SKM-1 (cell line): ENCODE results near the gene BPIFA2.

Source experiments
- DNase-seq: peaks from one replicate; lab custom pipeline; 2025; ENCODE audit not compliant: unreplicated experiment; lab: John Stamatoyannopoulos, UW

Gene BPIFA2

DNA sequence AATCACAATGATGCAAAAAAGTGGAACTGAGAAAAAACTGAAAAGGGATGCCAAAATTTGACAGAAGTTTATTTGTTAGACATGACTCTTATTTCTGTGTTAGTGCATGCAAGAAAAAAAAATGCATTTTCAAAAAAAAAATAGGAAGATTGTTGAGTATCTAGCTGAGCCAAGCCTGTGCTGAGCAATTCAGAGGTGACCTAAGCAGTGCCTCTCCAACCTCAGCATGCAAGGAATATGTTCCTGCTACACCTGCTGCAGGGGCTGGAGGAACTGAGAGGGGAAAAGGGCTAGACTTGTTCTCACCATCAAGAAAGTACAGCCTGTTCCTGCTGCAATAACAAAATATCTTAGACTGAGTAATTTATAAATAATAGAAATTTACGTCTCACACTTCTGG, 24.0 kb downstream of the BPIFA2 start:
- no peak for DNase-seq

DNA sequence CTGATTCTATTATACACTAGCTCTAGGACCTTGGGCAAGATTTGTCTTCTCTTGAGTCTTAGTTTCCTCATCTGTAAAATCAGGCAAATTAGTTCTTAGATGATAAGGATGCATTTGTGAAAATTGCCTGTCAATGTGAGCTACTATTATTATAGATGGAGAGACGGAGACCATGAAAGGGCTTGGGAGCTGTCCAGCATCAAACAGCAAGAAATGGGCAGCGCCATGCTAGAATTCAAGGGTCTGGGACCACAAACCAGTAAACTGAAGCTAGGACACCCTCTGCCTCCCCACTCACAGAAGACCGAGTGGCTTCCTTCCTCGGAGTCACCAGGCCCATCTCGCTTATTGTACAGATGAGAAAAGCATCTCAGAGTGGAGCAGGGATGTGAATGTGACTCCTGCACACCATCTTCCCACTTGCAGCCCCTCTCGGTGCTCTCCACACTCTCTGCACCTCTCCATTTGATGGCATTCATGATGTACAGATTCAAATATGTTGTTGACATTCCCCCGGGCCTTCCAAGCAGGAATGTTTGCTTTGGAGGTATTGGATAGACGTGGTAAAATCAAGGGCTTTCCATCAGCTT, 25.0 kb downstream of the BPIFA2 start:
- no peak for DNase-seq

DNA sequence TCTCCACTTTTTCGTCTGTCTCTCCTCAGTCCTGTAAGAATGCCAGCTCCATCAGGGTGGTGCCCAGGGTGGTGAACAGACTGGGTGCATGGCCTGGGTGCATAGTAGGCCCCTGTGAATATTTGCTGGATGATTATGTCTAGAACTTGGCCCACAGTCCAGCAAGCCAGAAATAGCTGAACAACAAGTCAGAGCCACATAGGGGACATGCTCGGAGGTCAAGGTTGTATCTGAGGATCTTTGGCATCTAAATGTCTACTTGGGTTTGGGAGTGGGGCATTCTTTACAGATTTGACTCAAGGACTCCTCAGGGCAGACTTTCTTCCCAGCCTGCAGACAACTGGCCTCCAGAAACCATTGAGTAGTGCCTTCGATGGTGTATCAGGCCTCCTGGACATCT, 31.1 kb downstream of the BPIFA2 start:
- DNase-seq, result no peak

DNA sequence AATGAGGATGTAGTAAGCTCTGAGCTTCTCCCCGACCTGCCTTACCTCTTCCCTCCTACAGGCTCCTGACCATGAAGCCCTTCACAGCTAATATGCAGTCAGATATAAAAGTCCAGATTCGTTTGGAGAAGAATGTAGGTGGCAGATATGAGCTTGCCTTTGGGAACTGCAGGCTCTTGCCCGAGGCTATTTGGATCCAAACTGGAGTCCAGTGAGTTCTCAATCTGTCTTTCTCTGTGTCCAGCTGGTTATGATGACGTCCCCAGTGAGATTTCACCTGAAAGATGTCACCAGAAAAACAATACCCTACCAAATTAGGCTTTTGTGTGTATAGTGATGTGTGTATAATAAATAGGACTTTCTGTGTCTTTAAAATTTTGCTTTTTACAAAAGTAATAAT, 34.5 kb downstream of the BPIFA2 start:
- DNase-seq, result no peak

DNA sequence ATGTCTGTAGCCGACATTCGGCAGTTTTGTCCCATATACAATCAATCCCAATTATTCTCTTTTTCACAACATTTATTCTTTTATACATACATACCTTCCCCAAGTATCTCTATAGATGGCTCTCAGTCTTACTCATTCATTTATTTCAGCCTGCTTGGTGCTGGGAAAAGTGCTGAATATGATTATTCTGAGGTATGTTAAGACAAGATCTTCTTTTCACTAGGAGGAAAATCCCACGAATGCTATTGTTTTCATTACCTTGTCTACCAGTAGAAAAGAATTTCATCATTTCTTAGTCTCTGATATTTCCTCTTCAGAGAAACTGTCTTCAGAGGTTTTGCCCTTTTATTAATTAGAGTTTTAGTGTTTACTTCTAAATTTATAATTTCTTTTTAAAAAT, 35.5 kb downstream of the BPIFA2 start:
- no peak for DNase-seq

DNA sequence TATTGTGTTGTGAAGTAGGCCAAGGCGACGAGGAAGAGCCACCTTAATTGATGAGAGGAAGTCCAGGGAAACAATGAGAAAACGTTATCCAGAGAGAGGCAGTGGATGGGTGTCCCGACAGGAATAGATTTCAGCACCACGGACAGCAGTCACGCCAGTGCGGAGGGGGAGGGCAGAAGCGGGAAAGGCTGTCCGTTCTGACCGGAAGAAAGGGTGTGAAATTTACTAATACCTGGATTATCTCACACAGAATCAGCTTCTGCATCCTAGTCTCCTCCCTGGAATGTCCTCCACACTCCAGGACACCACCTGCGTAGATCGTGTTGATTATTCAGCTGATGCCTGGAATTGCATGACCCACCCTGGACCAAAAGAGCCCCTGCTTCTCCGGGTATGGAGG, 41.8 kb downstream of the BPIFA2 start:
- no peak for DNase-seq

DNA sequence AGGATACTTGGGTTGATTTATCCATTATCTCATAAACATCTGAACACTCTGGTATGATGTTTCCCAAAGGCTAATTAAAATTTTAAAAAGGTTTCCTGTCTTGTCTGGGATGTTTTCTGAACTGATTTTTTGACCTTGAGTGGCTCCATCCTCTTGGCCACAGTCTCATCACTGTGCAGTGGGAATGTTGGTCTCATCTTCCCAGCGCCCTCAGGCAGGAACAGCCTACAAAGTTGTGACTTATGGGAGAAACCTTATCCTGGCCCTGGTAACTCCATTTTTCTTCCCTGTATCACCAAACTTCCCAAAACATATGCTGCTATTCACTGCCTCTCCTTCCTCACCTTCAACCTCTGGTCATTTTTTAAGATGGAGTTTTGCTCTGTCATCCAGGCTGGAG, 42.4 kb downstream of the BPIFA2 start:
- DNase-seq, result no peak

DNA sequence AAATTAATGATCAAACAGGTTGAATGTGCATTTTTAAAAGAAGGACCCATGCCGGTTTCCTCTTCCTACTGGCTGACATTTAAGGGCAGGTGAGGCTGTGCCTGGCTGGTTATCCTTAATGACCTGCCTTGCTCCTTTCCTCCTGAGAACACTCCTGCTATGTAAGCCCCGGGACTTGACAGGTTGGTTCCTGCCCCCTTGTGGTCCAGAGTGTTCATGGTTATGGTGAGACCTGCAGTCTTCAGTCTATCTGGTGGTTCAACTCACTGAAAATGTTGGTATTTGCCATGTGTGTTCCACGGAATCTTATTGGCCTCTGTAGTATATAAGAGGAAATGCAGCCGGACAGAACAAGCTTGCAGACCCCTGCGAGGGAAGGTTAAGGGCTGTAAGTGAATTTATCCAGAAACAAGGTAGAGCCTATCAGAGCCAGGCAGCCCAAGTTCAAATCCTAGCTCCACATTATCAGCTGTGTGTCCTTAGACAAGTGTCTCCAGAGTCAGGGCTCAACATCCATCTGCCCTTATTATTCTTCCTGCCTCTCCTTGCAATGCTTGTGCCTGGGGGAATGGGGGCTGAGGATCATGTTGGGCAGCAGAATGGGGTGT, 44.0 kb downstream of the BPIFA2 start:
- DNase-seq, result no peak

DNA sequence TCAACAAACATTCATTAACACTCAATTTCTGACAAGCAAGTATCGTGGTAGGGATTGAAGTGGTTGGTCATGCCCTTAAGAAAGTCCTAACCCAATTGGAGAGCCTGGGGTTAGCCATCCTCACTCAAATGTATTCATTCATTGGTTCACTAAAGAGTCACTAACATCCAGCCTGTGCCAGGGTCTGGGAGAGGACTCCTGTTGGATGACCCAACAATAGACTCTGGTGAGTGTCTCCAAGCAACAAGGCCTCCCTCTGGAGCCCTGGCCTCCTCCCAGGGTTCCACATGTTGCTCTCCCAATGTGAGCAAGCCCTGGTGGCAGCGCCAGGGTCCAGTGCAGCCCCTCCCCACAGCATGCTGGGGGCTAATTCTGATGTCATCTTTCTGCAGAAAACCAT, 49.1 kb downstream of the BPIFA2 start, which contains the start of gene BPIFA3:
BPIFA3 (plus strand) TSS at position 301 of the 400 bp plus-strand sequence. CDS start 185 bp downstream, outside the sequence.
- DNase-seq, result no peak

DNA sequence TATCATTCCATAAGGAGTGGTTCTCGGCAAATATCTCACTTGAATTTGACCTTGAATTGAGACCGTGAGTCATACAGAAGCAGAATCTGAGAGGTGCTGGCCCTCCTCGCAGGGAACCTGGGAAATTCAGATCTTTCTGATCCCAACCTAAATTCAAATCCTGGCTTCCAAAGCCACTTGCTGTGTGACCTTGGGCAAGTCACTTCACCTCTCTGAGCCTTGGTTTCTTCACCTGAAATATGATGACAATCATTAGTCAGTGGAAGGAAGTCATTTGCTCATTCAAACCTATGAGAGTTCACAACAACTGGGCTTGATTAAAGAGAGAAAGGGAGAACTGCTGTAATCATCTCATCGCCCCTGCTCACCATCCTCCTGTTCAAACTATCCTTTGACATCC, 56.4 kb downstream of the BPIFA2 start:
- no peak for DNase-seq

DNA sequence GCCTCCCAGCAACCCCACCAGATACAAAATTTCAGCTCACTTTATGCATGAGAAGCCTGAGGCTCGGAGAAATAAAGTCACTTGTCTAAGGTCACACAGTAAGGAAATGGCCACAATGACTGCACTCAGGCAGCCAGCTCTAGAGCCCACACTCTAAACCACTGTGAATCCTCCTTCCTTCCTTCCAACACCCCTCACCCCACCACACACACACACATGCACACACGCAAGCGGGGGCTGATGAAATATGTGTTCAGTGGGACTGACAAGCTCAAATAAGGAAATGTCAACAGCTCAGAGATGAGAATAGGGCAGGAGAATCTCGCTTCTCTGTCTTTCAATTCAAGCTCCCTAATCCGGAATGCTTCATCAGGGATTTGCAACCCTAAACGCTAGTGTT, 61.9 kb downstream of the BPIFA2 start:
- no peak for DNase-seq
